ENCODE data around the gene CCDC188. TPM values are rescaled to one million over a fixed set of nuclear protein-coding genes. Genes with fewer than 3 reads are reported as not detected.

The CCDC188 gene
- total and polyA plus RNA-seq, 4 donors = not detected

GRCh38 chr22:20099099-20099711 is 51.6 kb downstream of the CCDC188 start:
- Histone ChIP-seq H3K27ac (ENCODE audit: low read depth in 1 of 2, low read length in 2 of 2) (no peak overlapping the region), H3K9ac (ENCODE audit: low read depth in 1 of 2, low read length in 2 of 2) (no peak overlapping the region), H3K9me3 (ENCODE audit: control insufficient read depth in 4 of 4, low read length in 3 of 4) (no peaks in the 10 kb centered on the region), H3K4me1 (ENCODE audit: control insufficient read depth in 4 of 4, insufficient read depth in 4 of 4, low read length in 3 of 4) (peaks cover 5 to 23% (median 15%) of the 10 kb centered on the region in 4 donors), H3K4me3 (ENCODE audit: low read depth in 1 of 3, low read length in 3 of 3) (no peak overlapping the region), H3K36me3 (ENCODE audit: control insufficient read depth in 4 of 4, insufficient read depth in 3 of 4, low read depth in 1 of 4, low read length in 3 of 4) (peaks cover 6 to 28% (median 17%) of the 10 kb centered on the region in 4 donors), H3K27me3 (ENCODE audit: control insufficient read depth in 4 of 4, insufficient read depth in 4 of 4, low read length in 3 of 4) (no peaks in the 10 kb centered on the region)
- WGBS = 97% methylated on average over 6 of the region's 6 CpGs
- TF ChIP-seq MAX (IDR thresholded peaks at IDR 0.05) (no peak), GABPA (IDR thresholded peaks at IDR 0.05 in 1 of 2, conservative IDR thresholded peaks at IDR 0.05 in 1 of 2) (no peak), ATF3 (IDR thresholded peaks at IDR 0.05) (no peak), CTCF (IDR thresholded peaks at IDR 0.05; ENCODE audit: low read depth, low read length, missing input control) (no peak), HNF4A (conservative IDR thresholded peaks at IDR 0.05) (no peak), EGR1 (IDR thresholded peaks at IDR 0.05; ENCODE audit: low read depth in 2 of 2) (no peak), RXRA (IDR thresholded peaks at IDR 0.05) (no peak), TAF1 (conservative IDR thresholded peaks at IDR 0.05) (no peak), HNF4G (IDR thresholded peaks at IDR 0.05) (no peak), NR2F2 (IDR thresholded peaks at IDR 0.05) (no peak), YY1 (IDR thresholded peaks at IDR 0.05) (no peak), FOXA2 (IDR thresholded peaks at IDR 0.05) (no peak), REST (IDR thresholded peaks at IDR 0.05) (no peak), RAD21 (IDR thresholded peaks at IDR 0.05) (no peak), SP1 (IDR thresholded peaks at IDR 0.05) (no peak), JUND (IDR thresholded peaks at IDR 0.05) (no peak)
- no peak for DNase-seq (ENCODE audit: low spot score)

Small RNAs within 50 kb of the gene (small RNA-seq; reads per million reads assigned to genes)
- gene MIR6816 (0.11 reads per million), gene RF00599 (not detected)

Other genes with a start within 250 kb of the CCDC188 start
- 100 to 1,000 TPM in 1 of 2 donors, 10 to 100 TPM in 1; 75.3 to 136 TPM for gene COMT, start 209.3 kb downstream of the CCDC188 start, total RNA-seq
- gene COMT, start 209.3 kb downstream of the CCDC188 start, polyA plus RNA-seq = 100 to 1,000 TPM; 156 to 430 TPM
- gene TXNRD2, start 209.2 kb downstream of the CCDC188 start, total RNA-seq = 10 to 100 TPM; 22.2 to 30.2 TPM
- gene TXNRD2, start 209.2 kb downstream of the CCDC188 start, polyA plus RNA-seq = 10 to 100 TPM; 37.0 to 41.3 TPM
- 10 to 100 TPM; 41.6 to 48.8 TPM for gene ARVCF, start 134.2 kb downstream of the CCDC188 start, total RNA-seq
- 10 to 100 TPM in 1 of 2 donors, 1 to 10 TPM in 1; 3.8 to 10.6 TPM for gene ARVCF, start 134.2 kb downstream of the CCDC188 start, polyA plus RNA-seq
- 100 to 1,000 TPM in 1 of 2 donors, 10 to 100 TPM in 1; 20.5 to 153 TPM for gene TANGO2, start 129.9 kb downstream of the CCDC188 start, total RNA-seq
- gene TANGO2, start 129.9 kb downstream of the CCDC188 start, polyA plus RNA-seq = 10 to 100 TPM; 10.8 to 11.7 TPM
- 10 to 100 TPM; 22.6 to 27.1 TPM for gene DGCR8, start 70.8 kb downstream of the CCDC188 start, total RNA-seq
- gene DGCR8, start 70.8 kb downstream of the CCDC188 start, polyA plus RNA-seq = 1 to 10 TPM; 7.9 to 9.0 TPM
- 100 to 1,000 TPM in 1 of 2 donors, 10 to 100 TPM in 1; 77.4 to 102 TPM for gene RANBP1, start 35.0 kb downstream of the CCDC188 start, total RNA-seq
- gene RANBP1, start 35.0 kb downstream of the CCDC188 start, polyA plus RNA-seq = 10 to 100 TPM; 62.3 to 98.1 TPM
- gene TRMT2A, start 33.8 kb downstream of the CCDC188 start, total RNA-seq = 10 to 100 TPM; 26.2 to 32.9 TPM
- 10 to 100 TPM; 19.9 to 24.1 TPM for gene TRMT2A, start 33.8 kb downstream of the CCDC188 start, polyA plus RNA-seq
- gene ZDHHC8, start 19.3 kb downstream of the CCDC188 start, total RNA-seq = 1 to 10 TPM; 2.9 to 7.7 TPM
- gene ZDHHC8, start 19.3 kb downstream of the CCDC188 start, polyA plus RNA-seq = 10 to 100 TPM in 1 of 2 donors, 1 to 10 TPM in 1; 5.8 to 11.8 TPM
- 1 to 10 TPM in 1 of 2 donors, under 1 TPM in 1; 0.33 to 1.1 TPM for gene RTN4R, start 117.3 kb upstream of the CCDC188 start, total RNA-seq
- gene RTN4R, start 117.3 kb upstream of the CCDC188 start, polyA plus RNA-seq = 10 to 100 TPM in 1 of 2 donors, 1 to 10 TPM in 1; 1.2 to 10.4 TPM
- gene DGCR6L, start 169.0 kb upstream of the CCDC188 start, total RNA-seq = 10 to 100 TPM; 40.7 to 58.8 TPM
- gene DGCR6L, start 169.0 kb upstream of the CCDC188 start, polyA plus RNA-seq = 100 to 1,000 TPM in 1 of 2 donors, 10 to 100 TPM in 1; 88.2 to 105 TPM
- gene ZNF74, start 243.1 kb upstream of the CCDC188 start, total RNA-seq = 1 to 10 TPM; 3.8 to 5.0 TPM
- gene ZNF74, start 243.1 kb upstream of the CCDC188 start, polyA plus RNA-seq = 1 to 10 TPM in 1 of 2 donors, under 1 TPM in 1; 0.99 to 2.3 TPM

Measured in liver (tissue), 10 donors.